Cortex of kidney (tissue), 1 donor: Measurements from ENCODE around the gene ARHGEF18.
"Not testable (repeated sequence)": the region's sequence is repeated elsewhere in the genome, so short reads cannot be mapped to it uniquely, and the experiment has no call there.

Experiments
- DNase-seq: peaks from one replicate; lab custom pipeline; 2025; lab: John Stamatoyannopoulos, UW

The ARHGEF18 gene

GRCh38 chr19:7348587-7349230, at the start of gene ARHGEF18:
ARHGEF18 (plus strand) TSS chr19:7348937; CDS start chr19:7362891, 13,954 bp downstream.
- no peak for DNase-seq

- no peak for DNase-seq
These were observed 47.2 kb upstream of the ARHGEF18 start for GRCh38 chr19:7301525-7301924.

GRCh38 chr19:7303470-7303869, 45.3 kb upstream of the ARHGEF18 start:
- no peak for DNase-seq

GRCh38 chr19:7304200-7304599, 44.5 kb upstream of the ARHGEF18 start:
- DNase-seq = no peak

- DNase-seq = no peak
These were observed 41.0 kb upstream of the ARHGEF18 start for GRCh38 chr19:7307590-7308218.

- DNase-seq = not testable (repeated sequence)
These were observed 40.4 kb upstream of the ARHGEF18 start for GRCh38 chr19:7308327-7308726.

- DNase-seq = no peak
These were observed 36.8 kb upstream of the ARHGEF18 start for GRCh38 chr19:7311911-7312310.

GRCh38 chr19:7312816-7313215, 35.9 kb upstream of the ARHGEF18 start:
- DNase-seq = no peak

GRCh38 chr19:7318176-7318575, 30.6 kb upstream of the ARHGEF18 start:
- no peak for DNase-seq

- DNase-seq = no peak
These were observed 22.4 kb upstream of the ARHGEF18 start for GRCh38 chr19:7326105-7326877.

GRCh38 chr19:7327802-7328201, 20.9 kb upstream of the ARHGEF18 start:
- DNase-seq = no peak

GRCh38 chr19:7328647-7329046, 20.1 kb upstream of the ARHGEF18 start:
- no peak for DNase-seq

GRCh38 chr19:7331446-7331845, 17.3 kb upstream of the ARHGEF18 start:
- DNase-seq = no peak

GRCh38 chr19:7333198-7334118, 15.3 kb upstream of the ARHGEF18 start:
- DNase-seq = no peak

- DNase-seq = no peak
These were observed 12.3 kb upstream of the ARHGEF18 start for GRCh38 chr19:7336321-7336973.

GRCh38 chr19:7337380-7338194, 11.2 kb upstream of the ARHGEF18 start:
- DNase-seq = no peak

- no peak for DNase-seq
These were observed 7.5 kb upstream of the ARHGEF18 start for GRCh38 chr19:7340959-7341837.

- no peak for DNase-seq
These were observed 6.6 kb upstream of the ARHGEF18 start for GRCh38 chr19:7342143-7342542.

- no peak for DNase-seq
These were observed 2.2 kb upstream of the ARHGEF18 start for GRCh38 chr19:7346488-7346971.
